ENCODE results near the gene ZNF839.

ZNF839 gene

DNA sequence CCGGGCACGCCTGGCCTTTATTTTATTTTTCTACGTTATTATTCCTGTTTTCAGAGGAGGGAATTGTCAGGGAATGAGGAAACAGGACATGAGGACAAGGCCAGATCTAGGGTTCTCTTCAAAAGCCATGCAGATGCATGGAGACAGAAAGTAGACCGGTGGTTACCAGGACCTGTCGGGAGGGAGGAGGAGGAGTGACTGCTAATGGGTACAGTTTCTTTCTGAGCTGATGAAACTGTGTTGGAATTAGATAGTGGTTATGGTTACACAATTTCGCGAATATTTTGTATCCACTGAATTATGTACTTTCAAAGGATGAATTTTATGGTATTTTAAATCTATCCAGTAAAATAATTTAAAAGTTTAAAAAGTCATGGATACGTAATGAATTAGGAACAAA is 11.3 kb downstream of the ZNF839 start:
- Histone ChIP-seq H3K4me3 (no peak overlapping the region), H3K9me3 (ENCODE audit: low read depth, low read length) (no peaks in the 10 kb centered on the region), H3K9ac (ENCODE audit: insufficient read length) (no peak overlapping the region), H3K36me3 (ENCODE audit: insufficient read depth, low read length) (no peaks in the 10 kb centered on the region; the same call in 1 of the 2 replicates), H3K27ac (no peak overlapping the region)
- TF ChIP-seq POLR2AphosphoS5 (IDR thresholded peaks at IDR 0.05; ENCODE audit: borderline replicate concordance, low read depth, low read length): no peak
- TF ChIP-seq FOXP2 (optimal IDR thresholded peaks at IDR 0.05; ENCODE audit: control extremely low read depth, extremely low read length, insufficient read depth): no peak
- no peak for TF ChIP-seq EZH2 (IDR thresholded peaks at IDR 0.05)
- DNase-seq (ENCODE audit: low read depth, low spot score): no peak

DNA sequence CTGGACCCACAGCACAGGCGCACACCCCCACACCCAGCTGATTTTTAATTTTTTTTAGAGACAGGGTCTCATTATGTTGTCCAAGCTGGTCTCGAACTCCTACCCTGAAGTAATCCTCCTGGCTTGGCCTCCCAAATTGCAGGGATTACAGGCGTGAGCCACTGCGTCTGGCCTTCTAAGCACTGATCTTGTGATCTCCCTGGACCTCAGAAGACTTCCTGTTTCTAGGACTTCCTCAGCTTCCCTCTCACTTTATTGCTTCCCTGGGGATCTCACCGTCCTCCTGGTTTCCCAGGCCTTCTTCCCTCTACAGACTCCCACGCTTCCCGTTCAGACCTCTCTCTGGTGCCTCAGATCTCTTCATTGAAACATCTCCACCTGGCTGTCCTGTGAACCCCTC is 13.8 kb downstream of the ZNF839 start:
- Histone ChIP-seq H3K9ac (ENCODE audit: insufficient read length) (no peak overlapping the region), H3K9me3 (ENCODE audit: low read depth, low read length) (no peaks in the 10 kb centered on the region), H3K36me3 (ENCODE audit: insufficient read depth, low read length) (no peaks in the 10 kb centered on the region; the same call in 1 of the 2 replicates), H3K4me3 (no peak overlapping the region), H3K27ac (no peak overlapping the region)
- no peak for TF ChIP-seq EZH2 (IDR thresholded peaks at IDR 0.05)
- no peak for TF ChIP-seq POLR2AphosphoS5 (IDR thresholded peaks at IDR 0.05; ENCODE audit: borderline replicate concordance, low read depth, low read length)
- no peak for DNase-seq (ENCODE audit: low read depth, low spot score)

DNA sequence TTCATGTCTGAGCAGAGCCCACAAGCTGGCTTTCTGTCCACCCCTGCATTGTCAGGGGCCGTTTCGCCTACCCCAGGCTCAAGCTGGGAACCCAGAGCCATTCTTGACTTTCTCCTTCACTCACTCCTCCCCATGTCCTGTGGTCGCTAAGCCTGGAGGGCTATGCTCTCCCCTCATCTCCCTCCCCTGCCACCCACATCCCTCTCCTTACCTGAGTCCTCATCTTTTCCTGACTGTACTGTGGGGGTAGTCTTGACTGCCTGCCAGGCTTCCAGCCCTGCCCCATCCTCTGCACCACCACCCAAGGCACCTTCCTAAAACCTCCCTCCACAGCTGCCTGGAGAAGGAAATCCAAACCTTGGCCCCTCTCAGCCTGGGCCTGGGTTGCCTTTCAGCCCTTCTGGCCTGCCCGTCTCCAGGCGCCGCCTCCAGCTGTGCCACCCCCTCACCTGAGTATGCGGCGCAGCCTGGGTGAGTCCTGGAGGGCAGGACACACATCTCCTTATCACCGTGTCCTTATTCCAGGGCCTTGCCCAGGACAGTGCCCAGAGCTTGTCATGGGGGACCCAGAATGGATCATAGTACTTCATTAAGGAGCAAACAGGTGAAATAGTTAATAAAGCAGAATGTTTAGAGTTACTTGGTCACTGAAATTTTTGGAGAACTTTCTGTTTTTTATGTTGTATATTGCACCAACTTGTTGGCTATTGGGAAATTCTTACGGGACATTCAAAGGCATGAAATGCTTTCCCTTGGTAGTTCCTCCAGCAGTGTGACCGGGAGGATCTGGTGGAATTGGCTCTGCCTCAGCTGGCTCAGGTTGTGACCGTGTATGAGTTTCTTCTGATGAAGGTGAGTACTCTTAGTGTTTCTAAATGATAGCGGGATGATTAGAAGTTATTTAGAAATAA is 14.5 kb downstream of the ZNF839 start:
- Histone ChIP-seq H3K9ac (ENCODE audit: insufficient read length) (no peak overlapping the region), H3K4me3 (no peak overlapping the region), H3K27ac (no peak overlapping the region), H3K9me3 (ENCODE audit: low read depth, low read length) (no peaks in the 10 kb centered on the region), H3K36me3 (ENCODE audit: insufficient read depth, low read length) (no peaks in the 10 kb centered on the region; the same call in 1 of the 2 replicates)
- TF ChIP-seq POLR2AphosphoS5 (IDR thresholded peaks at IDR 0.05; ENCODE audit: borderline replicate concordance, low read depth, low read length) (no peak), EZH2 (IDR thresholded peaks at IDR 0.05) (no peak), FOXP2 (optimal IDR thresholded peaks at IDR 0.05; ENCODE audit: control extremely low read depth, extremely low read length, insufficient read depth) (no peak)
- DNase-seq (ENCODE audit: low read depth, low spot score): no peak

DNA sequence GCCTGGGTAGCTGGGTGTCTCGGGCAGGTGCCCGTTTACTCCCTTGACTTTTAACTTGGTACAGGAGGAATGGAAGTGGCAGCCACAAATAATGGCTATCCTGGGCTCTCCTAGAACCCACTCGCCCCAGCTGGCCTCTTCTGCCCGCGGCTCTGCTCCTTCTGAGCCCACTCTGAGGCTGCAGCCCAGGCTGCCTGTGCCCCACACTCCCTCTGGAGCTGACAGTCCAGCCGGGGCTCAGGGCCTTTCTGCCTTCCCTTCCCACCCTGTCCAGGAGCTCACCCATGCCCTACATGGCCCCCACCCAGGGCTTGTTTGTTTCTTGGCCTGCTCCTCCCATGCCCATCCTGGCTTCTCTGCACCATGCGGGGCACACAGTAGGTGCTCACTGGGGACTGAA is 15.6 kb downstream of the ZNF839 start:
- no peak overlapping the region for H3K27ac ChIP-seq
- H3K9ac ChIP-seq (ENCODE audit: insufficient read length): no peak overlapping the region
- H3K36me3 ChIP-seq (ENCODE audit: insufficient read depth, low read length): no peaks in the 10 kb centered on the region; the same call in 1 of the 2 replicates
- TF ChIP-seq EZH2 (IDR thresholded peaks at IDR 0.05) (no peak), POLR2AphosphoS5 (IDR thresholded peaks at IDR 0.05; ENCODE audit: borderline replicate concordance, low read depth, low read length) (no peak), FOXP2 (optimal IDR thresholded peaks at IDR 0.05; ENCODE audit: control extremely low read depth, extremely low read length, insufficient read depth) (no peak)
- no peaks in the 10 kb centered on the region for H3K9me3 ChIP-seq (ENCODE audit: low read depth, low read length)
- no peak overlapping the region for H3K4me3 ChIP-seq
- DNase-seq (ENCODE audit: low read depth, low spot score): no peak

DNA sequence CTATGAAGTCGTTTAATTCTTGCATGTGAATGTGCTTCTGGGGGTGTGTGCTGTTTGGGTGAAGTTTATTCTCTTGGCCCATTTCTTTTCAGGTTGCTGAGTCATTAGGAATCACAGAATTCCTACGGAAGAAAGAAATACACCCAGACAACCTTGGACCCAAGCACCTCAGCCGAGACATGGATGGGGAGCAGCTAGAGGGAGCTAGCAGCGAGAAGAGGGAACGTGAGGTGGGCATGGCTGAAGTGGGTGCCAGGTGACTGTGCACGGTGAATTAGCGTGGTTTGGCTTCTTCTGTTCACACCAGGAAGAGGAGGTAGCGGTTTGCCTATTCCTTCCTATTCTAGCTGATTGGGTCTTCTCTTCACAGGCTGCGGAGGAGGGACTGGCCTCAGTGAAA is 19.2 kb downstream of the ZNF839 start:
- no peak overlapping the region for H3K9ac ChIP-seq (ENCODE audit: insufficient read length)
- H3K36me3 ChIP-seq (ENCODE audit: insufficient read depth, low read length): peaks cover 3% of the 10 kb centered on the region; the same call in 1 of the 2 replicates
- TF ChIP-seq EZH2 (IDR thresholded peaks at IDR 0.05) (no peak), POLR2AphosphoS5 (IDR thresholded peaks at IDR 0.05; ENCODE audit: borderline replicate concordance, low read depth, low read length) (no peak), FOXP2 (optimal IDR thresholded peaks at IDR 0.05; ENCODE audit: control extremely low read depth, extremely low read length, insufficient read depth) (no peak)
- no peak overlapping the region for H3K27ac ChIP-seq
- no peak for DNase-seq (ENCODE audit: low read depth, low spot score)
- H3K4me3 ChIP-seq: no peak overlapping the region
- no peaks in the 10 kb centered on the region for H3K9me3 ChIP-seq (ENCODE audit: low read depth, low read length)

DNA sequence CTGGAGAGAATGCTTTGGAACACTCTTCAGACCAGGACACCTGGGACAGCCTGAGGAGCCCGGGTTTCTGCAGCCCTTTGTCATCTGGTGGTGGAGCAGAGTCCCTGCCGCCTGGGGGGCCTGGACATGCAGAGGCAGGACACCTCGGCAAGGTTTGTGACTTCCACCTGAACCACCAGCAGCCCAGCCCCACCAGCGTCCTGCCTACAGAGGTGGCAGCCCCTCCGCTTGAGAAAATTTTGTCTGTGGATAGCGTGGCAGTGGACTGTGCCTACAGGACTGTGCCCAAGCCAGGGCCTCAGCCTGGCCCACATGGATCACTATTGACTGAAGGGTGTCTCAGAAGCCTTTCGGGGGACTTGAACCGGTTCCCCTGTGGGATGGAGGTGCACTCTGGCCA is 22.0 kb downstream of the ZNF839 start:
- Histone ChIP-seq H3K9me3 (ENCODE audit: low read depth, low read length) (no peaks in the 10 kb centered on the region), H3K36me3 (ENCODE audit: insufficient read depth, low read length) (peaks cover 16% of the 10 kb centered on the region; the same call in 1 of the 2 replicates), H3K4me3 (no peak overlapping the region), H3K27ac (no peak overlapping the region), H3K9ac (ENCODE audit: insufficient read length) (no peak overlapping the region)
- TF ChIP-seq FOXP2 (optimal IDR thresholded peaks at IDR 0.05; ENCODE audit: control extremely low read depth, extremely low read length, insufficient read depth): no peak
- no peak for TF ChIP-seq POLR2AphosphoS5 (IDR thresholded peaks at IDR 0.05; ENCODE audit: borderline replicate concordance, low read depth, low read length)
- no peak for TF ChIP-seq EZH2 (IDR thresholded peaks at IDR 0.05)
- DNase-seq (ENCODE audit: low read depth, low spot score): no peak

DNA sequence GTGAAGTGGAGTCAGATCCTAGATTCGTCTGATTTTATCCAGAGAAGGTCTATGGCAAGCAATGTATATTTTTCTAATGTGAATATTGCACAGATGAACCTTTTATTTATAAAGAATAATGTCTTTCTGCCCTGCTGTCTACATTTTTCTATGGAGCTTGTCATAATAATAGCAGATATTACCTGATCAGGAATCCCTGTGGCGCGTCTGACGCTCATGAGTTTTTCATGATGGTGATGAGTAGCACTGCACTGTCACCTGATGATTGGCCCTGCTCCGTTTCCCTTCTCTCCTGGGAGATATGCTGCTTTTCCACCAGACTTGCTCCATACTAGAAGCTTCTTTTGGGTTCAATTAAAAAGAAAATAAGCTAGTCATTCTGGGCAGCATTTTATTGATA is 22.7 kb downstream of the ZNF839 start:
- no peak for DNase-seq (ENCODE audit: low read depth, low spot score)
- TF ChIP-seq POLR2AphosphoS5 (IDR thresholded peaks at IDR 0.05; ENCODE audit: borderline replicate concordance, low read depth, low read length) (no peak), EZH2 (IDR thresholded peaks at IDR 0.05) (no peak), FOXP2 (optimal IDR thresholded peaks at IDR 0.05; ENCODE audit: control extremely low read depth, extremely low read length, insufficient read depth) (no peak)
- no peak overlapping the region for H3K27ac ChIP-seq
- H3K9ac ChIP-seq (ENCODE audit: insufficient read length): no peak overlapping the region
- no peaks in the 10 kb centered on the region for H3K9me3 ChIP-seq (ENCODE audit: low read depth, low read length)
- H3K36me3 ChIP-seq (ENCODE audit: insufficient read depth, low read length): peaks cover 16% of the 10 kb centered on the region; the same call in 1 of the 2 replicates
- H3K4me3 ChIP-seq: no peak overlapping the region

DNA sequence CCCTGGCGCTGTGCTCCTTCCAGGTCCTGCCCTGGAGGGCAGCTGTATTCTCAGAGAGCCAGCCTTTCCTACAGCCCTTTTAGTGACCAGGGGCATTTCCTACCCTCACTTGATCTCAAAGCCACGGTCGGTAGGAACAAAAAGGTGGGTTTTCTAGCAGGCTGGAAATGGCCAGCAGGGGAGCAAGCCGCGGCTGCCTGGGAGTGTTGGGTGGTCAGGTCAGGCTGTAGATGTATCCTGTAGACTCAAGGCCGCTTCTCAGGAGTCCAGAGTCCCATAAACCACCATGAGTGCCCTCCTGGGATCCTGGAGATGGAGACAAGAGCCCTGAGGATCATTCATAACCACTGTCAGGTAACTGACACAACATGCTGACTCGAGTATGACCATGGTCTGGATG is 24.5 kb downstream of the ZNF839 start:
- H3K9me3 ChIP-seq (ENCODE audit: low read depth, low read length): no peaks in the 10 kb centered on the region
- H3K9ac ChIP-seq (ENCODE audit: insufficient read length): no peak overlapping the region
- H3K27ac ChIP-seq: no peak overlapping the region
- no peak for DNase-seq (ENCODE audit: low read depth, low spot score)
- TF ChIP-seq POLR2AphosphoS5 (IDR thresholded peaks at IDR 0.05; ENCODE audit: borderline replicate concordance, low read depth, low read length) (no peak), EZH2 (IDR thresholded peaks at IDR 0.05) (no peak), FOXP2 (optimal IDR thresholded peaks at IDR 0.05; ENCODE audit: control extremely low read depth, extremely low read length, insufficient read depth) (no peak)
- peaks cover 28% of the 10 kb centered on the region; the same call in 1 of the 2 replicates for H3K36me3 ChIP-seq (ENCODE audit: insufficient read depth, low read length)
- H3K4me3 ChIP-seq: no peak overlapping the region
